ENCODE data around the gene FAAP20. TPM values are rescaled to one million over a fixed set of nuclear protein-coding genes. Genes with fewer than 3 reads are reported as not detected.

FAAP20 gene
- total RNA-seq (2014; rRNA removed; shearing (Covaris generic)), result 60.8 and 62.5 TPM in 2 replicates

GRCh38 chr1:2194319-2194897 lies at the start of gene FAAP20:
TSS of gene FAAP20 (minus strand) at chr1:2194772. CDS start at chr1:2194749, 23 bp downstream.

GRCh38 chr1:2228157-2228594 lies 33.6 kb upstream of the FAAP20 start, which contains the start of gene SKI:
TSS of gene SKI (plus strand) at chr1:2228319. CDS start at chr1:2228767, 448 bp downstream.

Other genes with a start within 250 kb of the FAAP20 start
- gene CFAP74, start 191.0 kb downstream of the FAAP20 start, total RNA-seq (2014; rRNA removed; shearing (Covaris generic)), result not detected in 2 replicates
- gene GABRD, start 175.4 kb downstream of the FAAP20 start, total RNA-seq (2014; rRNA removed; shearing (Covaris generic)), result not detected in 2 replicates
- 29.8 and 40.1 TPM in 2 replicates for gene PRKCZ, start 144.4 kb downstream of the FAAP20 start, total RNA-seq (2014; rRNA removed; shearing (Covaris generic))
- 16.0 and 16.4 TPM in 2 replicates for gene SKI, start 33.5 kb upstream of the FAAP20 start, total RNA-seq (2014; rRNA removed; shearing (Covaris generic))
- 34.2 and 34.3 TPM in 2 replicates for gene MORN1, start 196.8 kb upstream of the FAAP20 start, total RNA-seq (2014; rRNA removed; shearing (Covaris generic))
- 87.6 and 97.9 TPM in 2 replicates for gene RER1, start 197.1 kb upstream of the FAAP20 start, total RNA-seq (2014; rRNA removed; shearing (Covaris generic))
- 44.3 and 47.3 TPM in 2 replicates for gene PEX10, start 217.8 kb upstream of the FAAP20 start, total RNA-seq (2014; rRNA removed; shearing (Covaris generic))